Astrocyte of the spinal cord (primary cell): ENCODE data around the gene HLA-DMB.
A peak's percentile ranks its signal among the peaks of the same experiment; 100 is the strongest.

Experiments used
- DNase-seq: peaks from one replicate; pipeline ENCODE4 v3.0.0; 2011; ENCODE audit warnings: low read depth, low spot score
- H3K4me3 ChIP-seq: 2 replicates; pipeline ENCODE4 v1.5.1; 2011; ENCODE audit warnings: low read depth, mild to moderate bottlenecking, low read length, moderate library complexity
- CTCF ChIP-seq: IDR thresholded peaks from 2 replicates; pipeline ENCODE4 v1.5.1; 2012; ENCODE audit warnings: low read depth, mild to moderate bottlenecking, low read length, inconsistent platforms
- in situ Hi-C: cut with HindIII; loops from 2 replicates; pipeline ENCODE4 v1.10.0; 2017; ENCODE audit warnings: low sequenced_read_pairs

HLA-DMB gene

DNA sequence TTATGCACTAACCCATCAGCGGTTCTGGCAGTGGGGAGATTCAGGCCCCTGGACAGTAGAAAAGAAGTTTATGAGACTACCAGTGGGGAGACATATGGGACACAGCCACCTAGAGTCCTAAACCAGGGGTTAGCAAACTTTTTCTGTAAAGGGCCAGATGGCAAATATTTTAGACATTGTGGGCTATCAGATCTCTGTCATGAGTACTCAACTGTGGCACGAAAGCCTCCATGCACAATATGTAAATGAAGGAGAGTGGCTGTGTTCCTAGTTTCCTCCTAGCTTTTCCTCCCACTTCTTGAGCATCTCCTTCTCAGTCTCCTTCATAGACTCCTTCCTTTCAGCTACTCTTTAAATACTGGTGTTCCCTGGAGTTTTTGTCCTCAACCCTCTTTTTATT, 15.3 kb upstream of the HLA-DMB start:
- no peak for TF ChIP-seq CTCF
- no peak overlapping the region for H3K4me3 ChIP-seq
- in situ Hi-C loops: no loop called here
- no peak for DNase-seq

DNA sequence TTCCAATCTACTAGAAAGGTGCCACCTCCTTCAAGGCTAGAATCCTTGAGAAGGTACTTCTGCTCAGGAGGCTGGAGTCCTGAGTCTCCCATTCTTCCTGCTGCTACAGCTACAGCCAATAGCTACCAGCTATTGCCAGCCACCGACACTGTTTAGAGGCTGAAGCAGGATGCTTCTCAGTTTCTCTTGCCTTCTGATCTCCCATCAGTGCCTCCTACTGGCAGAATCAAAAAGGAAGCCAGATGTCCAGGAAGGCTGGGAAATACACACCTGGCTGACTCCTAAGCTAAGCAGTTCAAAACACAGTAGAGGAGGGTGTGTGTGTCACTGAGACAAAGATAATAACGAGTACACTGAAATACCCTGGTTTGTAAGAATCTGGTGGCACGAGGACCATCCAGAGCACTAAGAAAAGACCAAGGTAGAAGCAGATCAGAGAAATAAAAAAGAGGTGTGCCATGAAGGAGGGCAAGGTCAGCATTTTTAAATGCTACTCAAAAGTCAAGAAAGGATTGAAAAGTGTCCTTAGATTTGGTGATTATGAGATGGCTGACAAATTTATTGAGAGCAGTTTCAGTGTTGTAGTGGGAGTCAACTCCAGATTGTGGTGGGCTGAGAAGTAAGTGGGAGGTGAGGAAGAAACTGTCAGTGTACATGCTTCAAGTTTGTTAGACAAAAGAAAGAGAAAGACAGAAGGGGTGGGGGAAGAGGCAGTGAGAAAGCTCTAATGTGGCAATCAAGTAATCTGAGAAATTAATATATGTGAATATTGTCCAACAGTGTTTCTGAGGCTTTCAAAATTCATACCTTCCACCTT, 14.4 kb upstream of the HLA-DMB start:
- no peak overlapping the region for H3K4me3 ChIP-seq
- DNase-seq: peak; percentile 16
- in situ Hi-C loops: no loop called here
- peak; percentile 49 for TF ChIP-seq CTCF

GRCh38 chr6:32954267-32954666, 13.4 kb upstream of the HLA-DMB start:
- DNase-seq: no peak
- H3K4me3 ChIP-seq: no peak overlapping the region
- in situ Hi-C loops: no loop called here
- no peak for TF ChIP-seq CTCF

DNA sequence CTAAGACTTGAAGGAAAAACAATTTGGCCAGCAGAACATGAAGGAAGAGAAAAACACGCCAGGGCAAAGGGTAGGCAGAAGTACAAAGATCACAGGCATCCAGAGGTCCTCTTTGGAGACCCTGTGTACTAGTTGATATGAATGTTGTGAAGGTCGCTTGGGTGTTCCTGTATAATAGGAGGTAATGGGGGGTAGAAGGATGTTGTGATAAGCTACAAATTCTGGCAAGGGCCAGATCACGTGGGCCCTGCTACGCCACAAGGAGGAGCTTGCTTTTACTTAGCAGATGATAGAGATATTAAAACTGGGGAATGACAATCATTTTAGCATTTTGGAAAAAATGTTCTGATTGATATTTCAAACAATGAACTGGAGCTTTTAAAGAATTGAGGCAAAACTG, 12.9 kb upstream of the HLA-DMB start:
- no peak for DNase-seq
- no peak for TF ChIP-seq CTCF
- in situ Hi-C loops: no loop called here
- H3K4me3 ChIP-seq: no peak overlapping the region

GRCh38 chr6:32952817-32953739, 12.2 kb upstream of the HLA-DMB start, which contains the start of gene HLA-DMA:
Gene HLA-DMA, minus strand, starts transcription at chr6:32953097. Its CDS starts 61 bp downstream, at chr6:32953036.
- in situ Hi-C loops: no loop called here
- peak; percentile 93 for DNase-seq
- H3K4me3 ChIP-seq: no peak within 1 kb of the TSS
- TF ChIP-seq CTCF: peak; percentile 92

GRCh38 chr6:32950449-32950848, 9.6 kb upstream of the HLA-DMB start:
- no peak for TF ChIP-seq CTCF
- no peak overlapping the region for H3K4me3 ChIP-seq
- DNase-seq: no peak

More at GRCh38 chr6:32950449-32950848, 9.6 kb upstream of the HLA-DMB start:
- in situ Hi-C loops: no loop called here
